Osteoblast (primary cell): ENCODE results near the gene SEC23A. TPM values are rescaled to one million over a fixed set of nuclear protein-coding genes. Genes with fewer than 3 reads are reported as not detected.

Experiments
- DNase-seq: peaks from one replicate; pipeline ENCODE4 v3.0.0; 2011; ENCODE audit warnings: low spot score, mixed read lengths; ENCODE audit not compliant: insufficient read length; ENCODE audit errors: missing footprints
- H2AFZ ChIP-seq: 2 replicates; pipeline ENCODE4 v1.6.0; 2011; ENCODE audit warnings: mild to moderate bottlenecking, low read length
- H3K27ac ChIP-seq: 2 replicates; pipeline ENCODE4 v1.5.1; 2011; ENCODE audit warnings: mild to moderate bottlenecking, low read depth, low read length, moderate library complexity
- H3K27me3 ChIP-seq: 2 replicates; pipeline ENCODE4 v1.6.0; 2012; ENCODE audit warnings: mild to moderate bottlenecking, control low read depth, inconsistent platforms, low read length, moderate library complexity; ENCODE audit not compliant: insufficient read depth
- H3K36me3 ChIP-seq: 2 replicates; pipeline ENCODE4 v1.5.1; 2011; ENCODE audit warnings: mild to moderate bottlenecking, low read length, control low read depth, moderate library complexity; ENCODE audit not compliant: insufficient read depth
- H3K4me1 ChIP-seq: 2 replicates; pipeline ENCODE4 v1.5.1; 2011; ENCODE audit warnings: mild to moderate bottlenecking, low read length, control low read depth, moderate library complexity; ENCODE audit not compliant: insufficient read depth
- H3K4me2 ChIP-seq: 2 replicates; pipeline ENCODE4 v1.6.0; 2011; ENCODE audit warnings: mild to moderate bottlenecking, low read length; ENCODE audit not compliant: insufficient read depth
- H3K4me3 ChIP-seq: fragments of 200-600 bp; sonication (generic); 3 replicates; pipeline ENCODE4 v1.5.1; 2012; ENCODE audit warnings: mild to moderate bottlenecking, low read length, inconsistent platforms; ENCODE audit not compliant: insufficient read depth
- H3K79me2 ChIP-seq: 2 replicates; pipeline ENCODE4 v1.6.0; 2012; ENCODE audit warnings: mild to moderate bottlenecking, low read length, control low read depth, inconsistent platforms; ENCODE audit not compliant: insufficient read depth
- H3K9me3 ChIP-seq: 2 replicates; pipeline ENCODE4 v1.5.1; 2011; ENCODE audit warnings: low read depth, low read length, control low read depth
- H4K20me1 ChIP-seq: 2 replicates; pipeline ENCODE4 v1.6.0; 2012; ENCODE audit warnings: mild to moderate bottlenecking, low read length, control low read depth; ENCODE audit not compliant: insufficient read depth
- total RNA-seq: library from RNA; depleted of rRNA; stranded (reverse); fragments of >200 nt; gene quantifications from 2 replicates; pipeline ENCODE4 v1.2.3, GENCODE V29; 2012
- TF ChIP-seq, protein P1 (sequence below): IDR thresholded peaks from 2 replicates; pipeline ENCODE4 v1.5.1; 2011; ENCODE audit warnings: mild to moderate bottlenecking, low read depth, low read length, moderate library complexity; ENCODE audit errors: extremely low read depth

Gene SEC23A
- total RNA-seq, 1 donor: 326 TPM

DNA sequence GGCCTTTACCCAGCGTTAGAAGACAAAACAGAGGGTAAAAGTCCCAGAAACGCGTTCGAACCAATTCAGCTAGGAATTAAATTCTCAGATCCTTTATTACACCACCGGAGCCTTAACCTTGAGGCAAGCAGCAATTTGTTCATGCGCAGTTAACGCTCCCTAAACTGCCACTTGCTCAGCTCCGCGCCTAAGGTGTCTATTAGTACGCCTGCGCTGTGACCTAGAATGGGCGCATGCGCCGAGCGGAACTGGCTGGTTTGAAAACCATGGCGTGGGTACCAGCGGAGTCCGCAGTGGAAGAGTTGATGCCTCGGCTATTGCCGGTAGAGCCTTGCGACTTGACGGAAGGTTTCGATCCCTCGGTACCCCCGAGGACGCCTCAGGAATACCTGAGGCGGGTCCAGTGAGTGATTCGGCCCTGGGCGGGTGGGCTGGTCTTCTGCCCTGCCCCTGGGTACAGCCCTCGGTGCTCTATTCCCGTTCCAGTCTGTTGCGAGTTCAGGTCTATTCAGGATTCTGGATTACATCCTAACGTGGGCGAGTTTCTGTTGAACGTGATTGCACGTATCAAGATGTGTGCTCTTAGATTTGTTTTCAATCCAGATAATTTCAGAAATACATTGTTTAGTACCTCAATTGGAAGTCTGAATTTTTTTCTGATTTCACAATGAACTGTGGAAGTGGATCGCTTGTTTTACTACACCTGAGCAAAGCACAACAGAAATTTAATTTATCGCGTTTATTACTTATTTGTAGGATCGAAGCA is 11.2 kb upstream of the SEC23A start, which contains the start of gene GEMIN2:
TSS of gene GEMIN2 (plus strand) at position 251 of the 766 bp plus-strand sequence. CDS start at position 267, 16 bp downstream.
- no peaks in the 10 kb centered on the region for H3K9me3 ChIP-seq
- no peaks in the 10 kb centered on the region for H3K27me3 ChIP-seq
- TF ChIP-seq, protein P1, sequence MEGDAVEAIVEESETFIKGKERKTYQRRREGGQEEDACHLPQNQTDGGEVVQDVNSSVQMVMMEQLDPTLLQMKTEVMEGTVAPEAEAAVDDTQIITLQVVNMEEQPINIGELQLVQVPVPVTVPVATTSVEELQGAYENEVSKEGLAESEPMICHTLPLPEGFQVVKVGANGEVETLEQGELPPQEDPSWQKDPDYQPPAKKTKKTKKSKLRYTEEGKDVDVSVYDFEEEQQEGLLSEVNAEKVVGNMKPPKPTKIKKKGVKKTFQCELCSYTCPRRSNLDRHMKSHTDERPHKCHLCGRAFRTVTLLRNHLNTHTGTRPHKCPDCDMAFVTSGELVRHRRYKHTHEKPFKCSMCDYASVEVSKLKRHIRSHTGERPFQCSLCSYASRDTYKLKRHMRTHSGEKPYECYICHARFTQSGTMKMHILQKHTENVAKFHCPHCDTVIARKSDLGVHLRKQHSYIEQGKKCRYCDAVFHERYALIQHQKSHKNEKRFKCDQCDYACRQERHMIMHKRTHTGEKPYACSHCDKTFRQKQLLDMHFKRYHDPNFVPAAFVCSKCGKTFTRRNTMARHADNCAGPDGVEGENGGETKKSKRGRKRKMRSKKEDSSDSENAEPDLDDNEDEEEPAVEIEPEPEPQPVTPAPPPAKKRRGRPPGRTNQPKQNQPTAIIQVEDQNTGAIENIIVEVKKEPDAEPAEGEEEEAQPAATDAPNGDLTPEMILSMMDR: no peak
- peaks cover 19% of the 10 kb centered on the region for H3K79me2 ChIP-seq
- H3K4me3 ChIP-seq: peak within 1 kb of the TSS; percentile 88
- H3K4me1 ChIP-seq: peaks cover 7% of the 10 kb centered on the region
- no peaks in the 10 kb centered on the region for H4K20me1 ChIP-seq
- peak within 1 kb of the TSS; percentile 68 for H3K27ac ChIP-seq
- H2AFZ ChIP-seq: peak within 1 kb of the TSS; percentile 97
- peak within 1 kb of the TSS; percentile 79 for H3K4me2 ChIP-seq
- peaks cover 12% of the 10 kb centered on the region for H3K36me3 ChIP-seq
- DNase-seq: peak; percentile 94

DNA sequence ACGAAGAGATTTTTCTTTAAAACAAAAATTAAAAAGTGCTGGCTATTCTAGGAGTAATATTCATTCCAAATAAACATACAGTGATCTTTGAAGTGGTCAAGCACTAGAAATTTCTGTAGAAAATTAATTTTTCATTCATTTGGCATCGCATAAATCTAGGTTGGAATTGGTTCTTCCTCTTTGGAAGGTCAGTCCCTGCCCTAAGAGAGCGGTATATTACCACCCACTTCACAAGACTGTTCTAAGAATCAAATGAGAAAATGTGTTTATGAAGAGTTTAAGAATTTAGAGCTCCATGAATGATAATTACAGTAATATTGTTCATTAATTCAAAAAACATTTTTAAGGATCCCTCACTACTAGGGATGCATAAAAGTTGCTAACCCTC is 10.6 kb upstream of the SEC23A start:
- peak overlapping the region; percentile 97 for H2AFZ ChIP-seq
- peaks cover 19% of the 10 kb centered on the region for H3K79me2 ChIP-seq
- TF ChIP-seq, protein P1: no peak
- H3K4me3 ChIP-seq: peak overlapping the region; percentile 88
- no peak for DNase-seq
- H4K20me1 ChIP-seq: no peaks in the 10 kb centered on the region
- H3K27me3 ChIP-seq: no peaks in the 10 kb centered on the region
- no peaks in the 10 kb centered on the region for H3K9me3 ChIP-seq
- peak overlapping the region; percentile 68 for H3K27ac ChIP-seq
- H3K36me3 ChIP-seq: peaks cover 6% of the 10 kb centered on the region
- H3K4me1 ChIP-seq: peaks cover 7% of the 10 kb centered on the region
- peak overlapping the region; percentile 79 for H3K4me2 ChIP-seq

DNA sequence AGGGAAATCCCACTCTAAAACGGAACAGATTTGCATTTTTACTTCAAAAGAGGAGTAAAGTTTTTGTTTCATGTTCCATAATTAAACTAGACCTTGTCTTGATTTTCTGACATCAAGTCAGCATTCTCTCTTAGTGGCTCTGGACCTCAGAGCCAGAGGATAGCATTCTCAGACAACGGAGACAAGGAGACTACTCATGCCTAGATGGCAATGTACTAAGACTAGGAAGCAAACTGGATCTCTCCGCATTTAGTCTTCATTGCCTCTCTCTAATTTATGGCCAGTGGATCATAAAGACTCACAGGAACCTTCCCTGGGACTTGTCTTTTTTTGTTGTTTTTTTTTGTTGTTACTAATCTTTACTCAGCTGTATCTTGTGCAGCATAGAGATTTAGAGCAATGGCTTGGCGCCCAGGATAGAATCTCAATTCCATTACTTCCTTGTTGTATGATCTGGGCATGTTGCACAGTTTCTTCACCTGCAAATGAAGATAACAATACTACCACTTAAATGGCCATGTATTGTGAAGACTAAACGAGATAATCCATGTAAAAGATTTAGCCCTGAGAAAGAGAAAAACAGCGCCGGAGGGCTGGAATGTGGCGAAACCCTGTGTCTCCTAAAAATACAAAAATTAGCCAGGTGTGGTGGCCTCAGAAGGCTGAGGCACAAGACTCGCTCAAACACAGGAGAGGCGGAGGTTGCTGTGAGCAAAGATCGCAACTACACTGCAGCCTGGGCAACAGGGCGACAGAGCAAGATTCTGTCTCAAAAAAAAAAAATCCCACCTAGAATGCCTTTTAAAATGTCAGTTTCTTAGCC is 7.1 kb upstream of the SEC23A start:
- Histone ChIP-seq H4K20me1 (no peaks in the 10 kb centered on the region), H3K9me3 (no peaks in the 10 kb centered on the region), H3K4me2 (no peak overlapping the region), H3K36me3 (no peaks in the 10 kb centered on the region), H3K79me2 (peaks cover 10% of the 10 kb centered on the region), H3K27ac (no peak overlapping the region), H3K27me3 (no peaks in the 10 kb centered on the region), H3K4me3 (no peak overlapping the region), H2AFZ (peak overlapping the region; percentile 23), H3K4me1 (peaks cover 6% of the 10 kb centered on the region)
- TF ChIP-seq, protein P1: no peak
- DNase-seq: no peak

DNA sequence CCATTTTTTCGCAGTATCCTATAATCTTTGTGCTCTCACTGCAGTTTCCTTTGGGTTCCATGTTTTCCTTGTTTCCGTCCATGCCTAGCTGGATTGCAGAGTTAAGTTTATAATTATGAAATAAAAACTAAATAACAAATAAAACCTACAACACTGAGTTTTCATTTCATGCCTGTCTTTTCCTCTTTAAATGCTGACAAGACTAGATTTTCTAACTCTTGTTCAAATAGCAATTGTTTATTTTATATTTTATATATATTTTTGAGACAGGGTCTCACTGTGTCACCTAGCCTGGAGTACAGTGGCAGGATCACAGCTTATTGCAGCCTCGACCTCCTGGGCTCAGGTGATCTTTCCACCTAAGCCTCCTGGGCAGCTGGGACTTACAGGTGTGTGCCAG is 5.8 kb upstream of the SEC23A start:
- no peaks in the 10 kb centered on the region for H4K20me1 ChIP-seq
- no peak overlapping the region for H2AFZ ChIP-seq
- H3K9me3 ChIP-seq: no peaks in the 10 kb centered on the region
- H3K4me3 ChIP-seq: no peak overlapping the region
- peaks cover 9% of the 10 kb centered on the region for H3K79me2 ChIP-seq
- no peak overlapping the region for H3K4me2 ChIP-seq
- DNase-seq: no peak
- H3K27me3 ChIP-seq: no peaks in the 10 kb centered on the region
- H3K36me3 ChIP-seq: no peaks in the 10 kb centered on the region
- H3K27ac ChIP-seq: no peak overlapping the region
- peaks cover 5% of the 10 kb centered on the region for H3K4me1 ChIP-seq
- TF ChIP-seq, protein P1: no peak
